AG10803 (cell line): Measurements from ENCODE around the gene DAAM2.

ENCODE experiments used
- DNase-seq: peaks from one replicate; pipeline ENCODE4 v3.0.0; 2010; ENCODE audit warnings: low read depth
- H3K4me3 ChIP-seq: 2 replicates; pipeline ENCODE4 v1.5.1; 2011; ENCODE audit warnings: mild to moderate bottlenecking, low read length, control low read depth
- CTCF ChIP-seq: conservative IDR thresholded peaks from 2 replicates; pipeline ENCODE4 v1.5.1; 2011; ENCODE audit warnings: mild to moderate bottlenecking, low read length, control low read depth, inconsistent platforms

DAAM2 gene

GRCh38 chr6:39821742-39822532 is 29.8 kb downstream of the DAAM2 start:
- DNase-seq: peak; percentile 56
- TF ChIP-seq CTCF: no peak
- peak overlapping the region; percentile 45 for H3K4me3 ChIP-seq

DNA sequence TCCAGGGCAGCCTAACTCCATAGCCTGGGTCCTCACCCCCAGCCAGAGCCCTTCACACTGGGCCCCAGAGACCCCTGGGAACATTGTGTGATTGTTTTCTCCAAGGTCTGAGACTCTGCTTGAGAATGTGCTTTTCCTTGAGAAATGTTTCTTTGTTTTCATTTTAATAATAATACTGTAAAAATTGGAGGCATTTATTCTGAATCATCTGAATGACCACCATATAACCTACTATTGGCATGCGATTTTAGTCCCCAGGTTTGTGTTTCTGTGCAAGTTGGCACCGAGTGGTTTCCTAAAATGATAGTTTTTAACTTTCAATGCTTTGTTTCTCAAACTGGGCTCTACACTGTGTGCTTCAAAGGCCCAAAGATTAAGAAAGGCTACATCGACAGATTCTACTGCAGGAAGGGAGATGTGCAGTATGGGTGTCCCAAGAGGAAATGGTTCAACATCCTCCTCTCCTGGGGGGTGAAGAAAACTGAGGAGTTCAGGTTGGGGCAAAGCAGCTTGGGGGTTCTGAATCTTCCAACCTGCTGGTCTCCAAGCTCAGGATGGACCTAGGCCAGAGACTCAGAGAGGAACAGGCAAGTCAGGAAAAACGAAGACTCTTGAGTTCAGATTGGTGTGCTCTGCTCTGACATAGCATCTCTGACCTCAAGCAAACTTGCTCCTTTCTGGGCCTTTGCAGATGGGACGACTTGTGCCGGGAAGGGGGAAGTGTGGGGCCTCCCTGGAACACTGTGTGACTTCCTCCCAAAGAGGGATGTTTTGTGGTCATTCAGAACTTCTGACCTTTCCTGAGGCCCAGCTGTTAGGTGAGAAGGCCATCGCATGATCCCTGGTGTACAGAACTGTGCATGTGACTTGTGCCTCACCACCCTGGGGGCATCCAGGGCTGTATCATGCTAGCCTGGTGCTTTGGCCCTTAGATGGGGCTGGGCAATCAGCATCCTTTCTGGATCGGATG is 31.0 kb downstream of the DAAM2 start:
- DNase-seq: no peak
- no peak overlapping the region for H3K4me3 ChIP-seq
- TF ChIP-seq CTCF: no peak

DNA sequence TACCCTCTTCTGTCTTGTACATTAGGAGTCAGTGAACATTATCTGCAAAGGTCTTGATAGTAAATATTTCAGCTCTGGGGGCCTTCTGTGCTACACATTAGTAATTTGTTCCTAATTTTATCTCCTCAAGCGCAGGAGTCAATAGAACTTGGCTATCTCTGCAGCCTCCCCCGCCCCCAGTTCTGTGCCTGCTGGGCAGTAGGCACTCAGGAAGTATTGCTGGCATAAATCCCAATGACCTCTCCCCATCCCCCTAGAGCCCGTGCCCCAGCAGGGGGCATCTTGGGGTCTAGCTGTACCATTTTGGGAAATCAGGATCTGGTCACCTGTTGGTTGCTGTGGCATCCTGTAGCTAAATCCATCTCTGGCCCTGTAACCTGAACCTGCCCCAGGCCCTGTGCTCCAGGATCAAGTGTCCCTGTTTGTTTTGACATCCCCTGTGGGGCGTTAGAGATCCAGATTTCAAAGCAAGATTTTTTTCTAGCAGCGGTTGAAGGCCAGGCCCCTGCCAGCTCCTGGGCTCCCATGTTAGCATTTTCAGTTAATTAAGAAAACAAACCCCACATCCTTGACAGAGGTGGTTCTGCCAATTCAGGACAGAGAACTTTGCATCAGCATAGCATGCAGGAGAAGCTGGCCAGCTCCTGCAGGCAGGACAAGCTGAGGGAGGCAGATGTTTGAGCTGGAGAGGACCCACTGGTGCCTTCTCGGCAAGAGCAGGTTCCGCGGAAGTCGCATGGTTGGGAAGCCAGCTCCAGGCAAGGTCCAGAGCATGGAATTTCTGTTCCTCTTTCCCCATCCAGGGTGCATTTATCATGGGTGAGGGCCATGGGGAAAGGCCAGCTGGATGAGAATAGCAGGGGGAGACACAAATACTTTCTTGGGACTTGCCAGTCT is 32.1 kb downstream of the DAAM2 start:
- DNase-seq: no peak
- no peak overlapping the region for H3K4me3 ChIP-seq
- TF ChIP-seq CTCF: no peak

- DNase-seq: peak; percentile 59
- no peak for TF ChIP-seq CTCF
These were observed 37.2 kb downstream of the DAAM2 start for GRCh38 chr6:39829331-39829730.

DNA sequence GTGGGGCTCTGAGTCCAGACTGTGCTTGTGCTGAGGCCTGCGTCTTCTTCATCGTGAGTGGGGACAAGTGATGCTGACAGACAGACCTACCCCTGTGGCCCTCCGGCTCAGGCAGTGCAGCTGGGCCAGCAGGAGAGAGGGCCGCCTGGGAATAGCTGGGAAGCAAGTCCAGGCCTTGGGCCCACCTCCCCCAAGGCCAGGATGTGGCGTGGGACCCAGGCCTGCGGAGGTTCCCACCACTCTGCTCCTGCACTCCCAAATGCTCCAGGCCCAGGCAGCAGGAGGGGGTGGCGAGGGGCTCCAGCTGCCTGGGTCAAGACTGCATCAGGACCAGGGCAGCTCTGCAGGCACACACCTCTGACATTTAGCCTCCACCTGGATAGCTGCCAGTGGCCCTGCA is 38.3 kb downstream of the DAAM2 start:
- no peak for TF ChIP-seq CTCF
- H3K4me3 ChIP-seq: no peak overlapping the region
- DNase-seq: no peak

More at GRCh38 chr6:39829331-39829730, 37.2 kb downstream of the DAAM2 start:
- H3K4me3 ChIP-seq: no peak overlapping the region

GRCh38 chr6:39831701-39832100 is 39.5 kb downstream of the DAAM2 start:
- H3K4me3 ChIP-seq: no peak overlapping the region
- no peak for DNase-seq
- TF ChIP-seq CTCF: no peak
